GM19043 (cell line): Measurements from ENCODE around the gene SLC2A9.

ENCODE experiments used
- ATAC-seq: cut with Tn5 transposase; IDR thresholded peaks from one replicate; pipeline ENCODE4 v1.9.1; 2021; ENCODE audit warnings: low read depth; ENCODE audit not compliant: unreplicated experiment

Gene SLC2A9

DNA sequence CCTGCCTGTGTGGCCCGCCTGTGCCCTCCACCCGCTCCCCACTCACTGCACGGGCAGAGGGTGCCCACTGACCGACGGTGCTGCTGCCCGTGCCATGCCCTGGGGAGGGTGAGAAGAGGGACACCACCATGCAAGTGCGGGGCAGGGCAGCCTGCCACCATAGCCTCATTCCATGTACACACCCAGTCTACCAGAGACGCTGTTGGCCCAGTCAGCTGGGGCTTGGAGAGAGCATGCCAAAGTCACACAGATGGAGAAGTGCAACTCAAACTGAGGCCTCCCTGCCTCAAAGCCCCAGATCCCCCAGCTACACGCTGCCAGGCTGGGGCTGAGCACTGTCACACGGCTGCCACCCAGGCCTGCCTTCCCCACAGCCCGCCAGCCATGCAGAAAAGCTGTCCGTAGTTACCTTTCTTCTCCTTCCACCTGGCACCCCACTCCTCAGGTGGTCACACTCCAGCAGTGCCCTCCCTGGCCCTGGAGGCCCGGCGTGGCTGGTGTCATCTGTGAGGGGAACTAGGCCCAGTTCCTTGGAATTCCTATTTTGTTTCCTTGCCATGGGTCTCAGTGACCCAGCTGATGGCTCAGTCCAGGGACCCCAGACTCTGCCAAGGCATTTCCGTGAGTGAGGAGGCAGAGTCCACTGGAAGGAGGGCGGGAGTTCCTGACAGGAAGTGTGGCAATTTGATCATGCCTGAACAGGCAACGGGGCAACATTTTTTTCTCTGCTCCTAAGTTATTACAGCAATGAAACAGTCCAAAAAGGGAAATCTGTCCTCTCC, at the start of gene SLC2A9:
Gene SLC2A9 (minus strand): TSS at position 627 of the 782 bp plus-strand sequence. CDS start 68 bp downstream, at position 559.
- no peak for ATAC-seq

- ATAC-seq: no peak
These were observed 47.9 kb upstream of the SLC2A9 start for GRCh38 chr4:10069075-10069642.

DNA sequence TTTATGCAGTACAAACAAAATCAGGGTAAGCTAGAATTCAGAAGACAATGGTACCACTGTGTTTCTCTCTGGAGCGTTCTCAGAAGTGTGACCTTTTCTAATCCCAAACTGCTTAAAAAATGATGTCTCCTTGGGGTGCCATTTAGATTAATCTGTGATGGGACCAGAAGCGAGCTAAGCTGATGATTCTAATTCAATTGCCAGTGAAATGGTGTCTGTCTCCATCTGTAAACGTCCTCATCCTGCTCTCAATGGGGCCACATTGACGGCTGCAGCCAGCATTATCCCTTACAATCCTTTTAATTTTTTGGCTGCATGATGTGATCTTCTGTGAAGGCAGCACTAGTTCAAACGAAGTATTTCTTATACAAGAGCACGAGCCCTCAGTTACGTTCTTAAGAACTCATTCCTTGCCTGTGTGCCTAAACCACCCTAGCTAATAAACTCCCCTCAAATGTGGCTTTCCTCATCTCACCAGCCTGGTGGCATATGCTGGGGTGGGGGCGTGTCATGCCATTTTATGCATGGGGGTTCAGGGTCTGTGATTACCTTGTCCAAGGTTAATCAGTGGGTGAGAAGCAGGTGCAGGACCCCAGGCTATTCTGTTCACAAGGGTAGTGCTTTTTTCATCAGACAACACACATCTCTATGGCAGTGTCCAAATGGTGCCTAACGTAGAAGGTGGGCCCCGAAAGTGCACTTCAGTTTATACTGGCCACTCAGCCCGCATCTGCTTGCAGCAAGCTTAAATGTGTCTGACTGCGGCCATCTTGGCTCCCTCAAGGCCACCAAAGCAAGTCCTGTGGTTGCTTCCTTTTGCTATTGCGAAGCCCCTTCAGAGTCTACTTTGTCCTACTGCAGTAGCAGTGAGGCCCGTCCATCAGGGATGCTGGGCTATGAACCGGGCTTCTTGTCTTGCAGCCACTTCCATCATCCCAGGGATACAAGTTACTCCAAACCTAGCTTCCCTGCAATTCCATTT, 45.7 kb upstream of the SLC2A9 start:
- ATAC-seq: no peak

GRCh38 chr4:10066206-10066605, 44.9 kb upstream of the SLC2A9 start:
- no peak for ATAC-seq

- no peak for ATAC-seq
These were observed 42.4 kb upstream of the SLC2A9 start for GRCh38 chr4:10063544-10064300.

DNA sequence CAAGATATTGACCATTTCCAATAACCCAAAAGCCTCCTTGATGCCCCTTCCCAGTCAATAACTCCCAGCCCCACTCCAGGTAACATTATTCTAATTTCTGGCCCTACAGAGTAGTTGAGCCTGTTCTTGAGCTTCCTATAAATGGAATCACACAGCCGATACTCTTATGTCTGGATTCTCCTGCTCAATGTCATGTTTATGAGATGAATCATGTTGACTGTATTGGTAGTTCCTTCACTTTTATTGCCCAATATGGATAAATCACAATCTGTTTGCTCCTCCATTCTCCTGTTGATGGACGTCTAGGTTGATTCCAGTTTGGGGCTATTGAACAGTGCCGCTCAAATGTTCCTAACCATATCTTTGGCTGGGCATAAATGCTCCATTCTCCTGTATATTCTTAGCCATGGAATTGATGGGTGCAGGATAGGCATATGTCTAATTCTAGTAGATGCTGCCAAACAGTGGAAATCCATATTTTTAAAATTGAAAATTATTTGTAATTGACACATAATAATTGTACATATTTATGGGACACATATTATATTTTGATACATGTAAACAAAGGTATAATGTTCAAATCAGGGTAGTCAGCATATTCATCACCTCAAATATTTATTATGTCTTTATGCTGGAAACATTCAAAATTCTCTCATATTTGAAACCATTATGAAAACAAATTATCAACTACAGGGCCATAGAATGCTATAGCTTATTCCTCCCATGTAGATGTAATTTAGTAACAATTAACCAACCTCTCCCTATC, 40.5 kb upstream of the SLC2A9 start:
- ATAC-seq: no peak

DNA sequence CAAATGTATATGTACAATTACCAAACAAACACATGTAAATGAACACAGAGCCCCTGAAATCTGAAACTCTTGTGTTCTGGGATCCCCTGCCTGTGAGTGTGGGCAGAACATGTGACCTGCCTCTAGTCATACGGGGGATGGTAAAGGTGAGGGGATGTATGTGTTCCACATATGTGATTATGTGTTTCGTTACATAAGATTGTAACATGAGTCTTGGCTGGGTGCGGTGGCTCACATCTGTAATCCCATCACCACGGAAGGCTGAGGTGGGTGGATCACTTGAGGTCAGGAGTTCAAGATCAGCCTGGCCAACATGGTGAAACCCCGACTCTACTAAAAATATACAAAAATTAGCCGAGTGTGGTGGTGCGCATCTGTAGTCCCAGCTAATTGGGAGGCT, 37.1 kb upstream of the SLC2A9 start:
- ATAC-seq: no peak

- ATAC-seq: no peak
These were observed 35.7 kb upstream of the SLC2A9 start for GRCh38 chr4:10057023-10057395.

- no peak for ATAC-seq
These were observed 35.2 kb upstream of the SLC2A9 start for GRCh38 chr4:10056334-10057022.

GRCh38 chr4:10055871-10056270, 34.6 kb upstream of the SLC2A9 start:
- no peak for ATAC-seq

GRCh38 chr4:10054571-10055041, 33.3 kb upstream of the SLC2A9 start:
- no peak for ATAC-seq

- no peak for ATAC-seq
These were observed 32.5 kb upstream of the SLC2A9 start for GRCh38 chr4:10053635-10054453.

- ATAC-seq: no peak
These were observed 30.3 kb upstream of the SLC2A9 start for GRCh38 chr4:10051517-10052135.

DNA sequence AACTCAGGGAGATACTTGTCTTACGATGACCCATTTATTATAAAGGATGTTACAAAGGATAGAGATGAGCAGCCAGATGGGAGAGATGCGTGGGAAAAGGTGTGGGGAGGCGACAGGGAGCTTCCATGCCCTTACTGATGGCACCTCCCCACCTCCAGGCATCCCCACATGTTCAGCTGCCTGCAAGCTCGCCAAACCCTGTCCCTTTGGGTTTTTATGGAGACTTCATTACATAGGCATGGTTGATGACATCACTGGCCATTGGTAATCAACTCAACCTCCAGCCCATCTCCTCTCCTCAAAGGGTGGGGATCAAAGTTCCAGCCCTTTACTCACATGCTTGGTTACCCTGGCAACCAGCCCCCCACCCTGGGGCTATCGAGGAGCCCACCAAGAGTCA, 29.4 kb upstream of the SLC2A9 start:
- no peak for ATAC-seq

DNA sequence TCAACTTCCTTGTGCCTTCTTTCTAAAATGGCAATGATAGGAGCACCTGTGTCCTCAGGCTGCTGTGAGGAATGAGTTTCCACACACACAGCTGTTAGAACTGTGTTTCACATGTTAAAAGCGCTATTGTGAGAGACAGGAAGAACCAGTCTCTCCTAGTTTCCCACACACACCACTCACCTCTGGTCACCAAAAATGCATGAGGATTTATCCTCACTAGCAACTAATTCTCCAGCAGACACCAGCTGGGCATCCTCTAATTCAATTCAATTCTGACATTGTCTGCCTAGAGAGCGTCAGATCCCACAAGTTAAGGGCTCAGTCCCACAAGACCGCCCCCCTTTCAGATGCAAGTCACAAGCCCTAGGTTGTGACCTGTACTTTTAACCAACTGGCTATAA, 29.0 kb upstream of the SLC2A9 start:
- ATAC-seq: no peak

DNA sequence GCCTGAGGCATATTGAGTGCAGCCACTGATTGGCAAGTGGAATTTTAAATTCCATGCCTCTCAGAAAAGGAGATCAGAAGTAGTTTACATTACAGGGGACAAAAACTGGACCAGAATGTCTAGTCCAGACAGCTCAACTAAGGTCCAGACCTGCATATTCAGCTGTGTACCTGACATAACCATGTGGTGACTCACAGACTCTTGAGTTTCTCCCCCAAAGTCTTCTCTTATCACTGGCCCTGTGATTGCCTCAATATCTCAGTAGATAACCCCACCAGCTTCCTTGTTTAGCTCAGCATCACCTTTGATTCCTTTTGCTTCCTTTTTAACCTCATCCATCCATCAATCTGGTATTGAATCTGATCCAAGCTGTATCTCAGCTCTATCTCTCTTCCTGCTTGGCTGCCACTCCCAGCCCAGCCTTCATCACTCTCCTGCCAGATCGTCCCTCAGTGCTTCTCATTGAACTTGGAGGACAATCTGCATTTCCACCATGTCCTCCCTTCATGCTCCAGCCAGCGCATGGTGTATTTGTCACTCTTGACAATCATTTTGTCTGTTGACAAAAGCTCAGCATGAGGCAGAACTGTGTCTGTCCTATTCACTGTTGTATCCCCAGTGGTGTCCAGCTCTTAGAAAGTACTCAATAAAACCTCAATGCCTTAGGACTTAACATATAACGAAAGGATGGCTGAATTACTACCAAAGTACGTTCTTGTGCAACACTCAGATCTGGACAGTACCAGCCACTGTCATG, 27.8 kb upstream of the SLC2A9 start:
- ATAC-seq: no peak

DNA sequence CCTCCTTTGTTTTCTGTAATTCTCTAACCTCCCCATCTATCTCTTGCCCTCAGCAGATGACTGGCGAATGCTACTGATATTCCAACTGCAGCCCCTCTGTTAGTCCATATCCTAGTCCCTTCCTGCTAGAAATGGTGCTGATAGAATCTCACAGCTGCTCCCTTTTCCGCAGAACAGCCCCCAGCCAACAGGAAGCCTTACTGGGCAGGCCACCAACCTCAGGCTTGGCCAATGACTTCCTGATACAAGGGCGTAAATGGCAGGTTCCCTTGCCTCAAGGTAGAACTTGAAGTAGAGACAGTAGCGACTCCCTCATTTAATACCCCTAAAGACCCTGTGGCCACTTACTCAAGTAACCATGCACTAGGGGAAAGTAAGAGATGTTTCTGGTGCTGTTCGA, 26.7 kb upstream of the SLC2A9 start:
- ATAC-seq: no peak
